PC-3 (cell line): Measurements from ENCODE around the gene FRMD7.

Experiments
- EZH2 ChIP-seq: fragments of 300-600 bp; sonication (generic); IDR thresholded peaks from one replicate; pipeline ENCODE4 v1.6.1; 2017; ENCODE audit warnings: antibody characterized with exemption, mild to moderate bottlenecking, low read length; ENCODE audit not compliant: unreplicated experiment
- EZH2phosphoT487 ChIP-seq: fragments of 300-600 bp; sonication (generic); IDR thresholded peaks from 2 replicates; pipeline ENCODE4 v1.6.1; 2018; ENCODE audit warnings: mild to moderate bottlenecking, antibody characterized with exemption, low read length, borderline replicate concordance
- TF ChIP-seq, protein P1 (sequence below): fragments of 300-600 bp; sonication (generic); conservative IDR thresholded peaks from 2 replicates; pipeline ENCODE4 v1.5.1; 2017; ENCODE audit warnings: antibody characterized with exemption, low read depth, mild to moderate bottlenecking, low read length

DNA sequence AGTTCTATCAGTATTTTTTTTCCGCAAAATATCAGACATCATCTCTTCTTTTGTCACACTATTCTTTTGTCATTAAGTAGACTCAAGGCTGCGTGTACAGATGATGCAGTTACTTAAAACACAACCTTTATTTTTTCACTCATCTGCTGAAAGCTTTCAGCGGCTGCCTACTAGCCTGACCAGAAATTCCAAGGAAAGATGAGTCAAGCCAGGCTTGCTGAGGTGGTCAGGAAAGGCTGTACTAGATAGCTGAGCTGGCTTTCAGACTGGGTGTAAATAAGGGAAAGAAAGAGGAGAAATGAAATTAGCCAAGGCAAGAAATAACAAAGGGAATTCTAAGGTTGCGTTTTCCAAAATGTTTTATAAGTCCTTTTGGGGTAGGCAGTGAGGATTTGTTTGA lies 86.8 kb downstream of the FRMD7 start:
- TF ChIP-seq, protein P1, sequence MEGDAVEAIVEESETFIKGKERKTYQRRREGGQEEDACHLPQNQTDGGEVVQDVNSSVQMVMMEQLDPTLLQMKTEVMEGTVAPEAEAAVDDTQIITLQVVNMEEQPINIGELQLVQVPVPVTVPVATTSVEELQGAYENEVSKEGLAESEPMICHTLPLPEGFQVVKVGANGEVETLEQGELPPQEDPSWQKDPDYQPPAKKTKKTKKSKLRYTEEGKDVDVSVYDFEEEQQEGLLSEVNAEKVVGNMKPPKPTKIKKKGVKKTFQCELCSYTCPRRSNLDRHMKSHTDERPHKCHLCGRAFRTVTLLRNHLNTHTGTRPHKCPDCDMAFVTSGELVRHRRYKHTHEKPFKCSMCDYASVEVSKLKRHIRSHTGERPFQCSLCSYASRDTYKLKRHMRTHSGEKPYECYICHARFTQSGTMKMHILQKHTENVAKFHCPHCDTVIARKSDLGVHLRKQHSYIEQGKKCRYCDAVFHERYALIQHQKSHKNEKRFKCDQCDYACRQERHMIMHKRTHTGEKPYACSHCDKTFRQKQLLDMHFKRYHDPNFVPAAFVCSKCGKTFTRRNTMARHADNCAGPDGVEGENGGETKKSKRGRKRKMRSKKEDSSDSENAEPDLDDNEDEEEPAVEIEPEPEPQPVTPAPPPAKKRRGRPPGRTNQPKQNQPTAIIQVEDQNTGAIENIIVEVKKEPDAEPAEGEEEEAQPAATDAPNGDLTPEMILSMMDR, result no peak
- TF ChIP-seq EZH2 (no peak), EZH2phosphoT487 (no peak)
